ENCODE measurements around the gene DIDO1. TPM values are rescaled to one million over a fixed set of nuclear protein-coding genes. Genes with fewer than 3 reads are reported as not detected.

DIDO1 gene
- total and polyA plus RNA-seq, 2 of the 13 experiments (the other 11 are each of a cell fraction or from before 2014, with no cell fraction given), result 75.0 to 75.1 TPM

DNA sequence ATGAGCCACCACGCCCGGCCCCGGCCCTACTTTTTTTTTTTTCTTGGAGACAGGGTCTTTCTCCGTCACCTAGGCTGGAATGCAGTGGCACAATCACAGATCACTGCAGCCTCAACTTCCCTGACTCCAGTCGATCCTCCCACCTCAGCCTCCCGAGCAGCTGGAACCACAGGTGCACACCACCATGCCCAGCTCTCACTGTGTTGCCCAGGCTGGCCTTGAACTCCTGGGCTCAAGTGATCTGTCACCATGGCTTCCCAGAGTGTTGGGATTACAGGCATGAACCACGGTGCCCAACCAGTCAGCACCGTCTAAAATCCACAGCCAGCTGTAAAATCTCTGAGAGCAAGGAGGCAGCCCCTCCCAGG, 43.6 kb upstream of the DIDO1 start (continued):
- TF ChIP-seq ZC3H13 (CRISPR knock-in tag; IDR thresholded peaks at IDR 0.05) (peak; percentile 73; the same call in 1 of the 2 replicates), PHB2 (IDR thresholded peaks at IDR 0.05; ENCODE audit: partially characterized antibody) (no peak), ZNF776 (CRISPR knock-in tag; IDR thresholded peaks at IDR 0.05) (peak; percentile 52), ZNF24 (IDR thresholded peaks at IDR 0.05) (no peak), NONO (IDR thresholded peaks at IDR 0.05) (no peak), NONO (CRISPR knock-in tag; conservative IDR thresholded peaks at IDR 0.05) (no peak), HOXA7 (CRISPR knock-in tag; IDR thresholded peaks at IDR 0.05) (no peak), ZNF136 (CRISPR knock-in tag; IDR thresholded peaks at IDR 0.05; ENCODE audit: low read depth) (peak; percentile 31; the same call in 1 of the 2 replicates), ZNF44 (CRISPR knock-in tag; IDR thresholded peaks at IDR 0.05) (no peak), ETV5 (CRISPR knock-in tag; IDR thresholded peaks at IDR 0.05; ENCODE audit: borderline replicate concordance) (no peak), ADNP (CRISPR knock-in tag; IDR thresholded peaks at IDR 0.05) (peak; percentile 46; the same call in 1 of the 2 replicates), ZNF460 (CRISPR knock-in tag; IDR thresholded peaks at IDR 0.05; ENCODE audit: borderline replicate concordance) (peak; percentile 96), SNAPC2 (CRISPR knock-in tag; IDR thresholded peaks at IDR 0.05) (0 out of 2 replicates have a peak, but pooled peaks have one; percentile 52), RXRA (CRISPR knock-in tag; IDR thresholded peaks at IDR 0.05) (peak; percentile 16; the same call in 1 of the 2 replicates), ZNF431 (CRISPR knock-in tag; IDR thresholded peaks at IDR 0.05; ENCODE audit: borderline replicate concordance, low read depth) (0 out of 2 replicates have a peak, but pooled peaks have one; percentile 45), PITX1 (CRISPR knock-in tag; IDR thresholded peaks at IDR 0.05) (peak; percentile 48; the same call in 1 of the 2 replicates), CHD4 (IDR thresholded peaks at IDR 0.05; ENCODE audit: borderline replicate concordance, low read length) (peak; percentile 48; the same call in 1 of the 2 replicates), ZMYM2 (CRISPR knock-in tag; IDR thresholded peaks at IDR 0.05) (peak; percentile 66; the same call in 1 of the 2 replicates), ZNF34 (CRISPR knock-in tag; IDR thresholded peaks at IDR 0.05; ENCODE audit: borderline replicate concordance) (no peak), KLF12 (CRISPR knock-in tag; IDR thresholded peaks at IDR 0.05; ENCODE audit: borderline replicate concordance) (no peak), ZNF781 (CRISPR knock-in tag; IDR thresholded peaks at IDR 0.05; ENCODE audit: borderline replicate concordance, not compliant biosample characterization) (peak; percentile 12), RXRB (CRISPR knock-in tag; IDR thresholded peaks at IDR 0.05; ENCODE audit: borderline replicate concordance) (0 out of 2 replicates have a peak, but pooled peaks have one; percentile 1)
- TF ChIP-seq, protein P1, sequence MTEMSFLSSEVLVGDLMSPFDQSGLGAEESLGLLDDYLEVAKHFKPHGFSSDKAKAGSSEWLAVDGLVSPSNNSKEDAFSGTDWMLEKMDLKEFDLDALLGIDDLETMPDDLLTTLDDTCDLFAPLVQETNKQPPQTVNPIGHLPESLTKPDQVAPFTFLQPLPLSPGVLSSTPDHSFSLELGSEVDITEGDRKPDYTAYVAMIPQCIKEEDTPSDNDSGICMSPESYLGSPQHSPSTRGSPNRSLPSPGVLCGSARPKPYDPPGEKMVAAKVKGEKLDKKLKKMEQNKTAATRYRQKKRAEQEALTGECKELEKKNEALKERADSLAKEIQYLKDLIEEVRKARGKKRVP (CRISPR knock-in tag; IDR thresholded peaks at IDR 0.05), result 0 out of 4 replicates have a peak, but pooled peaks of 1 of the 2 experiments have one; percentile 10
- TF ChIP-seq, protein P2, sequence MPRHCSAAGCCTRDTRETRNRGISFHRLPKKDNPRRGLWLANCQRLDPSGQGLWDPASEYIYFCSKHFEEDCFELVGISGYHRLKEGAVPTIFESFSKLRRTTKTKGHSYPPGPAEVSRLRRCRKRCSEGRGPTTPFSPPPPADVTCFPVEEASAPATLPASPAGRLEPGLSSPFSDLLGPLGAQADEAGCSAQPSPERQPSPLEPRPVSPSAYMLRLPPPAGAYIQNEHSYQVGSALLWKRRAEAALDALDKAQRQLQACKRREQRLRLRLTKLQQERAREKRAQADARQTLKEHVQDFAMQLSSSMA (CRISPR knock-in tag; IDR thresholded peaks at IDR 0.05), result peak; percentile 52; the same call in 1 of the 2 replicates
- TF ChIP-seq, protein P3, sequence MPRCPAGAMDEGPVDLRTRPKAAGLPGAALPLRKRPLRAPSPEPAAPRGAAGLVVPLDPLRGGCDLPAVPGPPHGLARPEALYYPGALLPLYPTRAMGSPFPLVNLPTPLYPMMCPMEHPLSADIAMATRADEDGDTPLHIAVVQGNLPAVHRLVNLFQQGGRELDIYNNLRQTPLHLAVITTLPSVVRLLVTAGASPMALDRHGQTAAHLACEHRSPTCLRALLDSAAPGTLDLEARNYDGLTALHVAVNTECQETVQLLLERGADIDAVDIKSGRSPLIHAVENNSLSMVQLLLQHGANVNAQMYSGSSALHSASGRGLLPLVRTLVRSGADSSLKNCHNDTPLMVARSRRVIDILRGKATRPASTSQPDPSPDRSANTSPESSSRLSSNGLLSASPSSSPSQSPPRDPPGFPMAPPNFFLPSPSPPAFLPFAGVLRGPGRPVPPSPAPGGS (CRISPR knock-in tag; IDR thresholded peaks at IDR 0.05), result 0 out of 2 replicates have a peak, but pooled peaks have one; percentile 29
- TF ChIP-seq, protein P4, sequence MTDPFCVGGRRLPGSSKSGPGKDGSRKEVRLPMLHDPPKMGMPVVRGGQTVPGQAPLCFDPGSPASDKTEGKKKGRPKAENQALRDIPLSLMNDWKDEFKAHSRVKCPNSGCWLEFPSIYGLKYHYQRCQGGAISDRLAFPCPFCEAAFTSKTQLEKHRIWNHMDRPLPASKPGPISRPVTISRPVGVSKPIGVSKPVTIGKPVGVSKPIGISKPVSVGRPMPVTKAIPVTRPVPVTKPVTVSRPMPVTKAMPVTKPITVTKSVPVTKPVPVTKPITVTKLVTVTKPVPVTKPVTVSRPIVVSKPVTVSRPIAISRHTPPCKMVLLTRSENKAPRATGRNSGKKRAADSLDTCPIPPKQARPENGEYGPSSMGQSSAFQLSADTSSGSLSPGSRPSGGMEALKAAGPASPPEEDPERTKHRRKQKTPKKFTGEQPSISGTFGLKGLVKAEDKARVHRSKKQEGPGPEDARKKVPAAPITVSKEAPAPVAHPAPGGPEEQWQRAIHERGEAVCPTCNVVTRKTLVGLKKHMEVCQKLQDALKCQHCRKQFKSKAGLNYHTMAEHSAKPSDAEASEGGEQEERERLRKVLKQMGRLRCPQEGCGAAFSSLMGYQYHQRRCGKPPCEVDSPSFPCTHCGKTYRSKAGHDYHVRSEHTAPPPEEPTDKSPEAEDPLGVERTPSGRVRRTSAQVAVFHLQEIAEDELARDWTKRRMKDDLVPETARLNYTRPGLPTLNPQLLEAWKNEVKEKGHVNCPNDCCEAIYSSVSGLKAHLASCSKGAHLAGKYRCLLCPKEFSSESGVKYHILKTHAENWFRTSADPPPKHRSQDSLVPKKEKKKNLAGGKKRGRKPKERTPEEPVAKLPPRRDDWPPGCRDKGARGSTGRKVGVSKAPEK (CRISPR knock-in tag; IDR thresholded peaks at IDR 0.05; ENCODE audit: borderline replicate concordance), result peak; percentile 64; the same call in 1 of the 2 replicates

Measured in HepG2 (cell line).